Measurements from ENCODE around the gene NCAM1. TPM values are rescaled to one million over a fixed set of nuclear protein-coding genes. Genes with fewer than 3 reads are reported as not detected.

NCAM1 gene
- total RNA-seq, 2 experiments from 2014 or later, result 0.34 TPM; not detected in 1

DNA sequence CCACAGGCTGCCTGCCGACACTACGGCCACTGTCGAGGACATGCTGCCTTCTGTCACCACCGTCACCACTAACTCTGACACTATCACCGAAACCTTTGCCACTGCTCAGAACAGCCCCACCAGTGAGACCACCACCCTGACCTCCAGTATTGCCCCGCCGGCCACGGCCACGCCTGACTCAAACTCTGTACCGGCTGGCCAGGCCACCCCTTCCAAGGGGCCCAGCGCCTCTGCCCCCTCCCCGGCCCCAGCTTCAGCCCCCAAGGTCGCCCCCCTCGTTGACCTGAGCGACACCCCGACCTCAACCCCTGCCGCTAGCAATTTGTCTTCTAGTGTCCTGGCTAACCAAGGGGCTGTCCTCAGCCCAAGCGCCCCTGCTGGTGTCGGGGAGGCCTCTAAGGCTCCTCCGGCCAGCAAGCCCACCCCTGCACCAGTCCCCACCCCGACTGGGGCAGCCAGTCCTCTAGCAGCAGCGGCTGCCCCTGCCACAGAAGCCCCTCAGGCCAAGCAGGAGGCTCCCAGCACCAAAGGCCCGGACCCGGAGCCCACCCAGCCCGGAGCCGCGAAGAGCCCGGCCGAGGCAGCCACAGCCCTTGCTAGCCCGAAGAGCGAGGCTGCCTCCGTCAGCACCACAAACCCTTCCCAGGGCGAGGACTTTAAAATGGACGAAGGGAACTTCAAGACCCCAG lies 311.9 kb downstream of the NCAM1 start:
- no peak overlapping the region for H3K4me3 Mint-ChIP-seq
- DNase-seq, result no peak
- POLR2A ChIA-PET, result no interaction called here
- H3K9me3 ChIP-seq (ENCODE audit: control insufficient read depth in 1 of 2, insufficient read depth in 1 of 2, low read length in 2 of 2), result no peaks in the 10 kb centered on the region
- no peaks in the 10 kb centered on the region for H3K4me1 Mint-ChIP-seq (ENCODE audit: low read depth)
- ATAC-seq (ENCODE audit: poor library complexity), result no peak
- no peaks in the 10 kb centered on the region for H3K36me3 Mint-ChIP-seq (ENCODE audit: low read depth)
- TF ChIP-seq, protein P1, sequence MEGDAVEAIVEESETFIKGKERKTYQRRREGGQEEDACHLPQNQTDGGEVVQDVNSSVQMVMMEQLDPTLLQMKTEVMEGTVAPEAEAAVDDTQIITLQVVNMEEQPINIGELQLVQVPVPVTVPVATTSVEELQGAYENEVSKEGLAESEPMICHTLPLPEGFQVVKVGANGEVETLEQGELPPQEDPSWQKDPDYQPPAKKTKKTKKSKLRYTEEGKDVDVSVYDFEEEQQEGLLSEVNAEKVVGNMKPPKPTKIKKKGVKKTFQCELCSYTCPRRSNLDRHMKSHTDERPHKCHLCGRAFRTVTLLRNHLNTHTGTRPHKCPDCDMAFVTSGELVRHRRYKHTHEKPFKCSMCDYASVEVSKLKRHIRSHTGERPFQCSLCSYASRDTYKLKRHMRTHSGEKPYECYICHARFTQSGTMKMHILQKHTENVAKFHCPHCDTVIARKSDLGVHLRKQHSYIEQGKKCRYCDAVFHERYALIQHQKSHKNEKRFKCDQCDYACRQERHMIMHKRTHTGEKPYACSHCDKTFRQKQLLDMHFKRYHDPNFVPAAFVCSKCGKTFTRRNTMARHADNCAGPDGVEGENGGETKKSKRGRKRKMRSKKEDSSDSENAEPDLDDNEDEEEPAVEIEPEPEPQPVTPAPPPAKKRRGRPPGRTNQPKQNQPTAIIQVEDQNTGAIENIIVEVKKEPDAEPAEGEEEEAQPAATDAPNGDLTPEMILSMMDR (IDR thresholded peaks at IDR 0.05), result no peak
- H3K4me1 ChIP-seq (ENCODE audit: insufficient read depth, low read length), result no peaks in the 10 kb centered on the region
- intact Hi-C loops (cut with DNase I, micrococcal nuclease), result no loop called here
- no peaks in the 10 kb centered on the region for H3K36me3 ChIP-seq (ENCODE audit: insufficient read depth, low read length)
- H3K27ac ChIP-seq (ENCODE audit: low read depth in 1 of 2, low read length in 2 of 2), result no peak overlapping the region
- H3K27me3 ChIP-seq (ENCODE audit: control insufficient read depth in 1 of 2, insufficient read depth in 2 of 2, low read length in 2 of 2), result no peaks in the 10 kb centered on the region
- no peaks in the 10 kb centered on the region for H3K9me3 Mint-ChIP-seq
- no peaks in the 10 kb centered on the region for H3K27me3 Mint-ChIP-seq
- CTCF ChIA-PET, result no interaction called here
- no peak overlapping the region for H3K4me3 ChIP-seq (ENCODE audit: low read length)
- no peak overlapping the region for H3K27ac Mint-ChIP-seq

DNA sequence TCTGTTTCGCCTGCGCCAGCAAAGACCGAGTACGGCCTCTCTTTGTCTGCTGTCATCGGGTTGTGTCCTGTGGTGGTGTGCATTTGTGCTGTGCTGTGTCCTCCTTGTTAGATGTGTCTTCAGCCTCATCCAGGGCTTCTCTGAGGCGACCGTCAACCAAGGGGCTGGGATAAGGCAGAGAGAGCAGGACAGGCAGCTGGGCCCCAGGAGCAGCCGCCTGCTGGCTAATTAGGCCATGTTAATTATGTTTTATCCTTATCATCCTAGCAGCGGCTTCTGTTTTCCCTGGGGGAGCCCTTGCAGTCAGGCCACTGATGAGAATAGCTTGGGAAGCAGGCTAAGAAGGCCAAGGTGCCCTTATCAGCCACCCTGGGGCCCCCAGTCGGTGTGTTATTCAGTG lies 312.5 kb downstream of the NCAM1 start:
- Histone ChIP-seq H3K4me3 (ENCODE audit: low read length) (no peak overlapping the region), H3K4me1 (ENCODE audit: insufficient read depth, low read length) (no peaks in the 10 kb centered on the region), H3K36me3 (ENCODE audit: insufficient read depth, low read length) (no peaks in the 10 kb centered on the region), H3K27ac (ENCODE audit: low read depth in 1 of 2, low read length in 2 of 2) (no peak overlapping the region), H3K27me3 (ENCODE audit: control insufficient read depth in 1 of 2, insufficient read depth in 2 of 2, low read length in 2 of 2) (no peaks in the 10 kb centered on the region), H3K9me3 (ENCODE audit: control insufficient read depth in 1 of 2, insufficient read depth in 1 of 2, low read length in 2 of 2) (no peaks in the 10 kb centered on the region)
- no peak for ATAC-seq (ENCODE audit: poor library complexity)
- intact Hi-C loops (cut with DNase I, micrococcal nuclease), result no loop called here
- Mint-ChIP-seq H3K27ac (no peak overlapping the region), H3K4me3 (no peak overlapping the region), H3K9me3 (no peaks in the 10 kb centered on the region), H3K4me1 (ENCODE audit: low read depth) (no peaks in the 10 kb centered on the region), H3K27me3 (no peaks in the 10 kb centered on the region), H3K36me3 (ENCODE audit: low read depth) (no peaks in the 10 kb centered on the region)
- TF ChIP-seq, protein P1 (IDR thresholded peaks at IDR 0.05), result no peak
- POLR2A ChIA-PET, result no interaction called here
- CTCF ChIA-PET, result no interaction called here
- no peak for DNase-seq

DNA sequence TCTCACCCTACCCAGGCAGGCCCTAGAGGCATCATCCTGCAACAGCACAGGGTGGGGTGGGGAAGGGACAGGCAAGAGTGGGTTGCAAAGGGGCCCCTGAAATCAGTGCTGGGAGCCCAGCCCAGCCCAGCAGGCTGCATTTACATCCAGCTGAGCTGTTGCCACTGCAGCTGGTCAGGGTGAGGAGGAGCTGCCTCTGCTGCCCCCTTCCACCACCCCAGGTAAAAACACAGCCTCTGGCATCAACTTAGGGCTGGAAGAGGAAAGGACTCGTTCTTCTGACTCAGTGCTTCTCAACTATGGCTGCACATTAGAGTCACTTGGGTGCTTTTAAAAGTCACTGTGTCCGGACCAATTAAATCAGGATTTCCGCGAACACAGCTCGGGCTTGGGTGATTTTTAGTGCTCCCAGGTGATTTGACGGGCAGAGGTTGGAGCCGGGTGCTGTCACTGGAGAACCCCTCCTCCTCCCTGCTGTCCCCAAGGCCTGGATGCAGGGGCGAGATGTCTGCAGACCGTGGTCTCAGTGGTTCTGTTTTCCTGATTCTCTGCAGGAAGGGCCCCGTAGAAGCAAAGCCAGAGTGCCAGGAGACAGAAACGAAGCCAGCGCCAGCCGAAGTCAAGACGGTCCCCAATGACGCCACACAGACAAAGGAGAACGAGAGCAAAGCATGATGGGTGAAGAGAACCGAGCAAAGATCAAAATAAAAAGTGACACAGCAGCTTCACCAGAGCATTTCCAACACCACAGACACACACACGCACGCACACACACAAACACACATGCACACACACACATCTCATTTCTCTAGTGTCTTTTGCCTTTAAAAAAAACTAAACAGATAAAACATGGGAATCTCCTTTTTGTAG lies 313.7 kb downstream of the NCAM1 start:
- CTCF ChIA-PET, result no interaction called here
- H3K36me3 ChIP-seq (ENCODE audit: insufficient read depth, low read length), result no peaks in the 10 kb centered on the region
- no peaks in the 10 kb centered on the region for H3K27me3 ChIP-seq (ENCODE audit: control insufficient read depth in 1 of 2, insufficient read depth in 2 of 2, low read length in 2 of 2)
- H3K4me1 ChIP-seq (ENCODE audit: insufficient read depth, low read length), result no peaks in the 10 kb centered on the region
- TF ChIP-seq, protein P1 (IDR thresholded peaks at IDR 0.05), result no peak
- ATAC-seq (ENCODE audit: poor library complexity) (no peak), DNase-seq (no peak)
- Mint-ChIP-seq H3K4me3 (no peak overlapping the region), H3K27ac (no peak overlapping the region), H3K36me3 (ENCODE audit: low read depth) (no peaks in the 10 kb centered on the region), H3K27me3 (no peaks in the 10 kb centered on the region), H3K4me1 (ENCODE audit: low read depth) (no peaks in the 10 kb centered on the region), H3K9me3 (no peaks in the 10 kb centered on the region)
- H3K4me3 ChIP-seq (ENCODE audit: low read length), result no peak overlapping the region
- H3K9me3 ChIP-seq (ENCODE audit: control insufficient read depth in 1 of 2, insufficient read depth in 1 of 2, low read length in 2 of 2), result no peaks in the 10 kb centered on the region
- POLR2A ChIA-PET, result no interaction called here
- no peak overlapping the region for H3K27ac ChIP-seq (ENCODE audit: low read depth in 1 of 2, low read length in 2 of 2)
- intact Hi-C loops (cut with DNase I, micrococcal nuclease), result no loop called here
